ENCODE data around the gene ATRIP.

- TF ChIP-seq, protein P1, sequence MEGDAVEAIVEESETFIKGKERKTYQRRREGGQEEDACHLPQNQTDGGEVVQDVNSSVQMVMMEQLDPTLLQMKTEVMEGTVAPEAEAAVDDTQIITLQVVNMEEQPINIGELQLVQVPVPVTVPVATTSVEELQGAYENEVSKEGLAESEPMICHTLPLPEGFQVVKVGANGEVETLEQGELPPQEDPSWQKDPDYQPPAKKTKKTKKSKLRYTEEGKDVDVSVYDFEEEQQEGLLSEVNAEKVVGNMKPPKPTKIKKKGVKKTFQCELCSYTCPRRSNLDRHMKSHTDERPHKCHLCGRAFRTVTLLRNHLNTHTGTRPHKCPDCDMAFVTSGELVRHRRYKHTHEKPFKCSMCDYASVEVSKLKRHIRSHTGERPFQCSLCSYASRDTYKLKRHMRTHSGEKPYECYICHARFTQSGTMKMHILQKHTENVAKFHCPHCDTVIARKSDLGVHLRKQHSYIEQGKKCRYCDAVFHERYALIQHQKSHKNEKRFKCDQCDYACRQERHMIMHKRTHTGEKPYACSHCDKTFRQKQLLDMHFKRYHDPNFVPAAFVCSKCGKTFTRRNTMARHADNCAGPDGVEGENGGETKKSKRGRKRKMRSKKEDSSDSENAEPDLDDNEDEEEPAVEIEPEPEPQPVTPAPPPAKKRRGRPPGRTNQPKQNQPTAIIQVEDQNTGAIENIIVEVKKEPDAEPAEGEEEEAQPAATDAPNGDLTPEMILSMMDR (IDR thresholded peaks at IDR 0.05) = no peak
- TF ChIP-seq EP300 (IDR thresholded peaks at IDR 0.05) = no peak
Observed at GRCh38 chr3:48425281-48425812, 21.2 kb upstream of the ATRIP start.

Data from stomach (tissue), 4 donors.